HL-60/S4 treated with phorbol 12-myristate 13-acetate at 8.2 ng/mL for 4 days and 3 days (cell line): Measurements from ENCODE around the gene C10orf105.

ENCODE experiments used
- in situ Hi-C: fragments of 300-500 bp; cut with MboI; formaldehyde crosslinking; loops from 2 replicates; pipeline ENCODE4 v1.15.0; 2022; ENCODE audit warnings: low sequenced_read_pairs

The C10orf105 gene

DNA sequence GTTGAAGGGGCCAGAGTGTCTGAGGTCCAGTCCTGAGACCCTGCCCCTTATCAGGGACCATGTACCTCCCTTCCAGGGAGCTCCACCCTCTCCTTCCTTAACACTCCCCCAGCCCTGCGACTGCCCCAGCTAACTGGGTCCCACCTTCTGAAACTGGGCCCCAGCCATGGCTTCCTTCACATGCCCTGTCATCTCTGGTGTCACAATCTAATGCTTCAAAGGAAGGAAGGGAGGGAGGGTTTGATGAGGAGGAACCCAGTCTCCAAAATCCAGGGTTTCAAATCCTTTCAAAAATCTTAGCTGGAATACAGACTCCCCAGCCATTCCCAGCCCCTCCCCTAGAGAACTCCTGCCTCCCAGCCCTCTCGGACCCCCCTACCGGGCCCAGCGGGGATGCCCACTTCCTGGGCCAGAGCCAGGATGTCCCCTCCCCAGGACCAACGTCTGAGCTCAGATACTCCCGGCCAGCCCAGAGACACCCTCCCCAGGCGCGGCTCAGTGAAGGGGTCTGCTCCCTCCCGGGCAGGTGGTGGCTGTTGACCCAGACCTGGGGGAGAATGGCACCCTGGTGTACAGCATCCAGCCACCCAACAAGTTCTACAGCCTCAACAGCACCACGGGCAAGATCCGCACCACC, 18.0 kb downstream of the C10orf105 start:
- in situ Hi-C loops: loop anchor here (10.0 kb wide), 1 partner anchor 387 kb away; the partner anchor contains the start of gene SLC29A3

DNA sequence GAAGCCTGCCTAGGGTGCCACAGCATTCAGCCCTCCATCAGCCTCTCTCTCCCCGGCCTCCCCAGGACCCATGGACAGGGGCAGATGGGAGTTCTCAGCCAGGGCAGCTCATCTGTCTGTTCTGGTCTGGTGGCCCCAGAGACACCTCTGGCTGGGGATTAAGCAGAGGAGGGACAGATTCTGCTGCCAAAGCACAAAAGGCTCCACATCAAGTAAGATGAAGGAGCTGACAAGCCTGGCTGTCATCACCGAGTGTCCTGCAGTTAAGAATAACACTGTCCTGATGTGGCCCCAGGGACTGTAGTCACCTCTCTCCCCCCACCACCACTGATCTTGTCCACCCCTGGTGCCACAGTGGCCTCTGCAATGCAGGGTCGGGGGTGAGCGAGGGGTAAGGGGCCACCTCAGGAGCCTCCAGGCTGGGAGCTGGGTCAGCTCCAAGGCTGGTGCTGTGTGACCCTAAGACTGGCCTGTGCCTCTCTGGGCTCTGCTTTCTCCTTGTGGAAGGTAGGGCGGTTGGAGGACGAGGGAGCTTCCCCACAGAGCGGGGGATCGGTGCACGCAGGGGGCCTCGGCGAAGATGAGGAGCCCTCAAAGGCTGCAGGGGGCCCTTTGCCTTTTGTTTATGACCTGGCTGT, 18.7 kb downstream of the C10orf105 start:
- in situ Hi-C loops: loop anchor here (10.0 kb wide), 1 partner anchor 386 kb away; the partner anchor contains the start of gene SLC29A3

DNA sequence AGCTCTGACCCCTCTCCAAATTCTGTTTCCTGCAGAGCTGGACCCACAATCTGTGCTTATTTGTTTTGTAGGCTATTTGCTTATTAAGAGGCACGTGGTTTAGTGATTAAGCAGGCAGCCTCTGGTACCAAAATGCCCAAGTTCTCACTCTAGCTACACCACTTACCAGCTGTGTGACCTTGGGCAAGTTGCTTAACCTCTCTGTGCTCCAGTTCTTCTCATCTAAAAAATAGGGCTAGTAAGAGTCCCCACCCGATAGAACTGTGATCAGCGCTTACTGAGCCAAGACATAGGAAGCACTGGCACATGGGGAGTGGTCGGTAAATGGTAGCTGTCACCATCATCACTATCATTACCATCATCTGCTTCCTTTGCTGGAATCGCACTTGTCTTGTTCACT, 20.8 kb downstream of the C10orf105 start:
- in situ Hi-C loops: no loop called here

DNA sequence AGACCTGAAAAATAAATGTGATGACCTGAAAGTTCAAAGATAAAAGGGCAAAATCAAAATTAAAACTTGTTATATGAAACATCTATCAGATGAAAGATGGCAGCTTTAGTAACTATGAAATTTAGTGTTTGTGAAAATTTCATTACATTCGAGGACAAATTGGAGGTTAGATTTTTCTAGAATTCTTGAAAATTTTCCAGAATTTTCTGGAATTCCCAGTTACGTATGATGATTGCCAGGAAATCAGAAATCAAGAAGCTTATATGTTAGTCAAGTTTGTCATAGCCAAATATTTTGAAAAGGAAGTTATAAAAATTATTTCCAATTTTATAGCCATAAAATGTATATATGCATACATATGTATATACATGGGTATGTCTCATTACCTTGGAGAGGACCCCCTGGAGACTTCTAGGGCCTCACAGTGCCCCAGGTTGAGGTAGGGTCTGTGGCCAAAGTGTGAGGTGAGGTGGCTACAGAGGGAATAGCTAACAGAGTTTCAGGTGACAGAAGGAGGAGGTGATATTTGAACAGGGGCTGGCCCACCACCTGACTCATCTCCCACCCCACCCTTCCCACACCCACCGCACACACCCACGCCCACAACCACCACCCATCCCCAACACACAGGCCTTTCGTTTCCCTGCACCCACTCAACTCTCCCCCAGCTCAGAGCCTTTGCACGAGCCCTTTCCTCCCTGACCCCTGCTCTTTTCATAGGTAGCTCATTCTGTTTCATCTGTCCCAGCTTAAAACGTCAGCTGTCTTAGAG, 21.5 kb downstream of the C10orf105 start:
- in situ Hi-C loops: no loop called here

DNA sequence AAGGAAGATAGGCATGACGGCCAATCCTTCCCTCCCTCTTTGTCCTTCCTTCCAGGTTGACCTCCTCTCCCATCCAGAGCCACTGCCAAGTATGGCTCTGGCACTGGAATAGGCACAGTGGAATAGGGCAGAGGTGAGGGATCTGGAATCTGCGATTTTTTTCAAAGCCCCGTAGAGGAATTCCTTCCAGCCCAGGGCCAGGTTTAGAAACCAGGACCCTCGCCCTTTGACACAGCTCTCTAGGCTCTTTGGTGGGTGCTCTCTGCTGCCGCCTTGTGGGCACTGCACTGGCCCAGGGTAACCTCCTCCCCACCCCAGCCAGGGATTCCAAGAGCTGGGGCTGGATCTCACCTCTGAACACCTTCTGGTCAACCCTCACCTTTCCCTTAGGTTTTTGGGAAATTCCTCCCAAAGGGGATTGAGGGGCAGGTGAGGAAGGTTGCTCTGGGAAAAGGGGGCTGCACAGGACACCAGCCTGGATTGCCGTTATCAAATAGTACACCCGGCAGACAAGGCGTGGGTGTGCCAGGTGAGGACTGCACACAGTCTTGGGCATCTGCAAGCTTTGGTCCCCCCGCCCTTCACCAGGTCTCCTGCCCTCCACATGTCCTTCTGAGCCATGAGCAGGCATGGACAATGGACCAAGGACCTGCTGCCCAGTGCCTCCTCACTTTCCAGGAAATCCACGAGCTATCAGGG, 22.8 kb downstream of the C10orf105 start:
- in situ Hi-C loops: no loop called here

DNA sequence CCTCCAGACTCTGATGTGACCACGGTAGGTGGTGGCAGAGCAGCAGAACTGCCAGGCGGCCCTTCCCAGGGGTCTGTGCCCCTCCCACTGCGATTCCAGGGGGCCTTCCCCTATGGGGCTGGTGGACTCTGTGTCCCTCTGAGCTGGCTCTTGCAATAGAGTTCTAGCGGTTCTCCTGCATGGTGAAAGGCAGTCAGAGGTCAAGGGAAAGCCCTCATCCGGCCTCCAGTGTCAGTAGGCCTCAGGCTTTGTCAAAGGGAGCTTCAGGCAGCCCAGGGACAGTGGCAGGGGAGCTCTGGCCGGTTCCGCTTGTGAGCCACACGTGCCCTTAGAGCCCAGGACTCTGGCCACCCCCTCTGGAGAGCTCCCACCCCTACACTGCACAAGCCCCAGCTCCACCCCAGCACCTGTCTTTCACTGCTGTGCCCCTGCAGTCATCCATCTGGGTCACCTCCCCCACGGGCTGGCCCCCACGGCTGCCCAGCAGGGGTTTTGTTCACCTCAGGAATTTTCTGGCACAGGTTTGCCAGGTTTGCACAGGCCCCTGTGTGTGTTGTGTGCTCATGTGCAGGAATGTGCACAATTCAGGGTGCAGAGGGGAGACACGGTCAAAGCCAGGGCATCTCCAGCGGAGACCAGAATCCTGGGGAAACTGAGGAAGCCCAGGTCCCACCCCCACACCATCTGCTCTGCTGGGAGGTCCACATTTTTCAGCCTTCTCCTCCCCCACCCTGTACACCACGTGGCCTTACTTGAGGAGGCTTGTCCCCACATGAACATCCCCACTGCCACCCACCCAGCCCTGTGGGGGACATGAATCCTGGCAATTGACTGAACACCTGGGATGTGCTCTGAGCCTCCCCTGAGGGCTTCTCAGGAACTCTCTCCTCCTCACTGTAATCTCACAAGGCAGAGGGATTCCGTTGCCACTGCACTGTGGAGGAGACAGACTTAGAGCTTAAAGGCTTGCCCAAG, 23.8 kb downstream of the C10orf105 start:
- in situ Hi-C loops: no loop called here

DNA sequence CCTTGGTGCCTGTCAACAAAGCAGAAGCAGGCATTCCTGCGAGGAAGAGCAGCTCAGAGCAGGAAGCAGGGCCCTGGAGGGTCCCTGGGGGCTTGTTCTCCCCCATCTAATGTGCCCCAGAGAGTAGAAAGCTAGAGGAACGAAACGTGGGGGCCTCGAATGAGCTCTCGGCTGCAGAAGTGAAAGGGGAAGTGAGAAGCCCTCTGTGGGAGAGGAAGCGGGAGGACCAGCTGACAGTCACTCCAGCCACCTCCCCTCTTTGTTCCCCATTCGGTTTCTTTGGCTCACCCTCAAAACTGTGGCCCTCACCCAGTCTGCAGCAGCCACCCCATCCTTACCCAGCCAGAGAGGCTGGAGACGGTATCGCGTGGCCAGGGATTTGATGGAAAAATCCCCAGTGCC, 25.0 kb downstream of the C10orf105 start:
- in situ Hi-C loops: no loop called here

DNA sequence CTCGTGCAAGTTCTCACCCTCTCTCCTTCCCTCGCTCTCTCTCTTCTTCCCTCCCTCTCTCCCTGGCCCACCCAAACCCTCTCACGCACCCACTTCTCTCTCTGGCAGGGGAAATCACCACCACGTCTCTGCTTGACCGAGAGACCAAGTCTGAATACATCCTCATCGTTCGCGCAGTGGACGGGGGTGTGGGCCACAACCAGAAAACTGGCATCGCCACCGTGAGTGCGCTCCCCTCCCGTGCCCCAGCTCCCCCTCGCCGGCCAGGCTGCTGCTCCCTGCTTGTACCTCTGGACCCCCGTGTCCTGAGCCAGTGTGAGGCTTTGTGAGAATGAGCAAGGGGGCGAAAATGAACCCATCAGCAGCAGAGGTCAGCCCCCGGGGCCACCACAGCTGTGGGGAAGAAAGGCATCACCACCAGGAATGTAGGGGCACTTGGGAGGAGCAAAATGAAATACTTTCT, 25.5 kb downstream of the C10orf105 start:
- in situ Hi-C loops: no loop called here

DNA sequence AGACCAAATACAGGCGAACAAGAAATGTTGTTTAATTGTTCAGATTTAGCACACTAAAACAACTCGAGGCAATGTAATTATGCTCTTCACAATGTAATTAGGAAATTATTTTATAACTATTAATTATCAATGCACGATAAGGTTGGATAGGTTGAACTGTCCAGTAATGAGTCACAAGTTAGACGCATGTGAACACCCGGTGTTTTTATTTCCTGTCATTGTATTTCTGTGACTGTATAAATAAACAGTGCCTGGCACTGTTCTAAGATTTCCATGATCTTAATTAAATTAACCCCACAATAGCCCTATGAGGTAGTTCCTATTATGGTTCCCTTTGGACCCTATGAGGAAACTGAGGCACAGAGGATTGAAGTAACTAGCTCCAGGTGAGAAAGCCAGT, 26.2 kb downstream of the C10orf105 start:
- in situ Hi-C loops: no loop called here

DNA sequence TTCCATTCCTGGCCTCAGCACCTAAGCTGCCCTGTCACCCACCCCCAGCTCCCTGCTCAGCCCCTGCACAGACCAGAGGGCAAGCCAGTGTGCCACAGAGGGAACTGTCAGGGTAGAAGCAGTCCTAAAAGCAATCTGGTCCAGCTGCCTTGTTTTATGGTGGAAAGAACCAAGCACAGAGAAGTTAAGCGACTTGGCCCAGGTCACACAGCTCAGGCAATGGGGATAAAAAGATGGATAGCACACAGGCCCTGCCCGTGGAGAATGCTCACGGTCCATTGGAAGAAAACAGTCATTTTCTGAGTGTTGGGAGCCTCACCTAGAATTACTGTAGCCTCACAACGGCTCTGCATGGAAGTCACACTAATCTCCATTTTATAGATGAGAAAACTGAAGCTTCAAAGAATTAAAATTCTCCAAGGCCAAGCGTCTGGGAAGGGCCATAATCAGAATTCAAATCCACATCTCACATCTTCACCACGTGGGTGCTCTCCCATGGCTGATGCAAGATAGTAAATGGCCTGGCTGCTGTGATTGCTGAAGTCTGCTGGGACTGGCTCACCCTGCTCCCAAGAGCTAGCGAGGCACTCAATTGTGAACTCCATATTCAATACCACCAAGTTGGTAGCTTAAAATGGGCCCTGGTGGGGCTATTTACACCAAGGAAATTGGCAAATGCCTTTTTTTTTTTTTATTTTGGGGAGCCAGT, 26.8 kb downstream of the C10orf105 start:
- in situ Hi-C loops: no loop called here

DNA sequence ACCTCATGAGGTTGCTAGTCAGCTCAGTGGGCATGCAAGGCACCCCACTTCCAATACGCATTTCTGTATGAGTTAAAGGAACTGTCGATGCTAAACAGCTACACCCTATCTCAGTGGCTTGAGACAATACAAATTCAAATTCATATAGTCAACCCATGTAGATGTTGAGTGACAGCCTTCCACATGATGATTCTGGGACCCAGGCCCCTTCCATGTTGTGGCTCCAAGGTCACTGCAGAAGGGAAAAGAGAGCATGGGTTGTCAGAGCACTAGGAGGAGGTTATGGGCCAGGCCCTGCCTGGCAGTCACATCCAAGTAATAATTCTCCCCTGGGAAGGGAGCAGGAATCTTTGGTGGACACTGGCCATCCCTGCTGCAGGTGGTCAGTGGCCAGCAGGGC, 28.2 kb downstream of the C10orf105 start:
- in situ Hi-C loops: no loop called here

DNA sequence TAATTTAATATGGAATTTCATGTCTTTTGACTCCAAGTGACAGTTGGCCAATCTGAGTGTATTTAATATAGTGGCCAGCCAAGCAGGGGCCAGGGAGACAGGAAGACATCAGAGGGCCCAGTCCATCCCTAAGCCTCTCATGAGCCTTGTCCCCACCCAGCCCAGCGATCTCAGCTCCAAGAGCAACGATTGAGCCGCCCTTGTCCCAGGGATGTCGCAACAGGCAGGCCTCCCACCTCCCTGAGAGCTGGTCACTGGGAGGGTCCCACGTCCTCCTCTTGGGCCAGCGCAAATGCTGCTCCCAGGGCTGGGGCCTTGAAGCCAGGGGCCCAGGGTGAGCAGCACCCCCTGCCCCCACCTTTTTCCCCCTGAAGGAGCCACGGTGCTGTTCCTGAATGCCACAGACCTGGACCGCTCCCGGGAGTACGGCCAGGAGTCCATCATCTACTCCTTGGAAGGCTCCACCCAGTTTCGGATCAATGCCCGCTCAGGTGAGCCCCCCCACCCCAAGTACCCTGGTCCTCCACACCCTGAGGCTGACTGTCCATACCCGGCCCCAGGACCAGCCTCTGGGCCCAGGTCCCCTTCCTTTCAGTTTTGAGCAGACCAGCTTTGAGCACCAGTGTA, 29.4 kb downstream of the C10orf105 start:
- in situ Hi-C loops: no loop called here

DNA sequence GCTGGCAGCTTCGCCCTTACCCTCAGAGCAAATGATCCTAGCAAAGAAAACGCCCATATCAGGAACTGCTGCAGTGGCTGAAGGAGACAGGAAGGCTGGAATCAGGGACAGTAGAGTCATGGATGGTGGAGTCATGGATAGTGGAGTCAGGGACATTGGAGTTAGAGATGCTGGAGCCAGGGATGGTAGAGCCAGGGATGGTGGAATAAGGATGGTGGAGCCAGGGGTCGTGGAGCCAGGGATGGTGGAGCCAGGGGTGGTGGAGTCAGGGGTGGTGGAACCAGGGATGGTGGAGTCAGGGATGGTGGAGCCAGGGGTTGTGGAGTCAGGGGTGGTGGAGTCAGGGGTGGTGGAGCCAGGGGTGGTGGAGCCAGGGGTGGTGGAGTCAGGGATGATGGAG, 31.3 kb downstream of the C10orf105 start:
- in situ Hi-C loops: no loop called here

DNA sequence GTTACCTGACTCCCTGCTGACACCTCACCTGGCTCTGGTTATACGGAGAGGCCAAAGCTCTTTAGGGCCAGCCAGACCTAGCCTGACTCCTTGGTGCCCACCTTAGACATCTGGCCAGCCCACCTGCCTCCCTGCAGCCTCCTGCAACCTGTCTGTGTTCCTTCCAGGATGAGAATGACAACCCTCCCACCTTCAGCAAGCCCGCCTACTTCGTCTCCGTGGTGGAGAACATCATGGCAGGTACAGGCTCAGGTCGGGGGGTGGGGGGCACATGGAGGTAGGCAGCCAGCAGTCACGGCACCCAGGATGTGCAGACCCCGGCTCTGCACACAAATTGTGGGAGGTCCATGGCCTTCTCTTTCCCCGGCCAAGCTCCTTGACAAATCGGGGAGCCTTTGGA, 32.1 kb downstream of the C10orf105 start:
- in situ Hi-C loops: no loop called here

DNA sequence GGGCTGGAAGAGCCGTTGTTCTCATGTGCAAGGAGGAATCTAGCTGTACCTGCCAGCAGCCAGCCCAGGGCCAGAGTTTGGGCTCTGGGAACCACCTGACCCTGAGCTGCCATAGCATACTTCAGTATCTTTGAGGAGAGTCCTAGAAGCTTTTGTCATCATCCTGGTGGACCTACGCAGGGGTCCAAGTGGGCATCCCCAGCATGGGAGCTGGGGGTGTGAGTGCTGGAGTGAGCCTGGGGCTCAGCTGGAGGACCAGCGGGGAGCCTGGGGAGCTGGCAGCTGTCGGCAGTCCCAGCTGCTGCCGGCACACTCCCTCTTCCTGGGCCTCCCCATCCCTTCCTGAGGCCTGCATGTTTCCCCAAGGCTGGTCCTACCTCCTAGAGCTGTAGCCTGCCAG, 32.5 kb downstream of the C10orf105 start:
- in situ Hi-C loops: no loop called here

DNA sequence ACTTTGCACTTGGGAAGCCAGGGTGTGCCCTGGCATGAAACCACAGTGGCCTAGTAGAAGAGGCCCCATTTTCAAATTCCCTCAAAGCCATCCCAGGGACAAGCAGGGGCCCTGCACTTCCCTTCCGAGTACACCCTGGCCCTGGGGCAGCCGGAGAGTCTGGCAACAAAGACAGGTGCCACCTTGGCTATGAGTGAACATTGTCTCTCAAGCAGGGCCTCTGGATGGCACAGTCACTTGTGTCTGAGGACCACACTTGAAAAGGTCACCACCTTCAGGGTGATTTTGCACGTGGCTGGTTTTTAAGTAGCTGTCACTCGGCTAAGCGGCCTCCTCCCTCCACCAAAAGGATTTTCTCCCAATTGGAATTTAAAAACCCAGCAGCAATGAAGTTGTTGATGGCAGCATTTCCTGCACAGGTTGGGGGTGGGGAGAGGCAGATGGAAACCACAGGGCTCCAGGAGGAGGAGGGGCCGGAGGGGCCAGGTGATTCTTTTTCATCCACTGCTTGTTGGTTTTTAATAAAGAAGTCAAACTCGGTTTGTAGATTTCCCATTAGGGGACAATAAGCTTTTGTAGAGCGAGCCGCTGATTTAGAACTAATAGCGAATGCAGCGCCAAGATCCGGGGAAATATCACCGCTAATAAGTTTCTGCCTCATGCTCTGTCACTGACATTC, 33.9 kb downstream of the C10orf105 start:
- in situ Hi-C loops: no loop called here

DNA sequence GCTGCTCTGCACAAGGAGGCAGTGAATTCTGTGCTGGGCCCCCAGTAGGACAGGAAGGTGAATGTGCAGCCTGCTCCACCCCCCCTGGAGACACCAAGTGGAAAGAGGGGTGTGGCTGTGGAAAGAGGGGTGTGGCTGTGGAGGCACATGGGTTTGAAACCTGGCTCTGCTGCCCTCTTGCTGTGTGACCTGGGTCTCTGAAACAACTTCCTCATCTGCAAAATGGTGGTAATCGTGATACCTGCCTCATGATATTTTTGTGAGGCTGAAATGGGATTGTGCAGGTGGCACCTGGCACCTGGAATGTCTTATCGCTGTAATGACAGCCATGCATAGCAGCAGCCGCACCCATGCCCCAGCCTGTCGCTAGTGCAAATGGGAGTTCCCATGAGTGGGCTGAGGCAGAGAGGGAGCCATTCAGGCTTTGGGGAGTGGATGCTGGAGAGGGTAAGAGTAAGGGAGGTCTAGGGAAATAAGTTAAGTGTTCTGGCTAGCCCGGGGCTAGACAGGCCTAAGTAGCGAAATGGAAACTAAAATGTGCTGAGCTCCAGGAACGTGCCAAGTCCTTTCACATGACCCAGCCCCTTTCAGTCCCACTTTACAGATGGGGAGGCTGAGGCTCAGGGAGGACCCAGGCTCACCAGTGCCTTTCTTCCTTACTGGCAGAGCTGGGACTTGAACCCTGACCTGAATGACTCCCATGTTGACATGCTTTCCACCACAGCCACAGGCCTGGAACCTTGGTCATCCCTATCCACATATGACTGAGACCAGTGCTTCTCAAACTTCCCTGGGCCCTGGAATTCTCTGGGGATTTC, 35.0 kb downstream of the C10orf105 start:
- in situ Hi-C loops: no loop called here

DNA sequence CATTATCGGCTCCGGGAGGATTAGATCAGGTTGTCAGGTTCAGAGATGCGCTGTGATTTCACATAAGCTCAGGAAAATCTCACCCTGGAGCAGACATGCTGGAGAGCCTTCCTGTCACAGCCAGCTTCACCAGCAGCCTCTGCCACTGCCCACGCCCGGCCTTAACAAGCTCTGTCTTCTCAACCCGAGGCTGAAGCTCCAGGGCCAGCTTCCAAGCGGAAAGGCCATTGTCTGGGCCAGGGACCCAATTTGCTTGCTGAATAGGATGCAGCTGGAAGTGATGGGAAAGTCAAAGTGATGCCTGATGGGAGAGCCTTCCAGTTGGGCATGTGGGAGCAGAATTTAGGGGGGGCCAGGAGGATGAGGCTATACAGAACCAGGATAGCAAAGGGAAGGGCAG, 36.3 kb downstream of the C10orf105 start:
- in situ Hi-C loops: no loop called here
